Measurements from ENCODE around the gene GAS7. TPM values are rescaled to one million over a fixed set of nuclear protein-coding genes. Genes with fewer than 3 reads are reported as not detected.
"Not testable (repeated sequence)": the region's sequence is repeated elsewhere in the genome, so short reads cannot be mapped to it uniquely, and the experiment has no call there.

Gene GAS7
- total RNA-seq, 1 donor from 2014 or later, result 0.08 TPM

DNA sequence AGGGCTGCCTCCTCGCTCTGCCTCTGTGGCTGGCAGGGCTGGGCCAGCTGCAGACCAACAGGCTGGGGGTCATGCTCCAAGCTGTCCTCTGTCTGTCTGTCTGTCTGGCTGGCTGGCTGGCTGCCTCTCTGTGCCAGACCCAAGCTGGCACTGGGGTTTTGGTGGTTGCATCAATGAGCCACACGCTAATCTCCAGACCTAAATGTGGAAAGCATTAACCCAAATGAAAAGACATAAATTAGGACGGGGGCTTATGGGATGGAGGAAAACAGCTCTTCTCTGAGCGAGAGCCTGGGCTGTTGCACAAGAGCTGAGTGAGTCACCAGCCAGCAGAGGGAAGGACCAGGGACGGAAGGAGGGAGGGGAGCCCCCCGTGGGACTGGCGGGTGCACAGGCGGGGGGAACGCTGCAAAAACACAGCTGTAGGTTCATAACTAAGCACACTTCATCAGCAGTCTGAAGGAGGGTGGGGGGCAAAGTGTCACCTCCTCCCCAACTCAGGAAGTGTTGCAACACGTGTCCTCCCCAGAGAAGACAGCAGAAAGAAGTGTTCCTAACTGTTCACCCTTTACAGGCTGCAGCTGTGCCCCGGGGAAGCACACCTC lies 83.4 kb downstream of the GAS7 start:
- DNase-seq (ENCODE audit: low read depth), result peak; percentile 35

DNA sequence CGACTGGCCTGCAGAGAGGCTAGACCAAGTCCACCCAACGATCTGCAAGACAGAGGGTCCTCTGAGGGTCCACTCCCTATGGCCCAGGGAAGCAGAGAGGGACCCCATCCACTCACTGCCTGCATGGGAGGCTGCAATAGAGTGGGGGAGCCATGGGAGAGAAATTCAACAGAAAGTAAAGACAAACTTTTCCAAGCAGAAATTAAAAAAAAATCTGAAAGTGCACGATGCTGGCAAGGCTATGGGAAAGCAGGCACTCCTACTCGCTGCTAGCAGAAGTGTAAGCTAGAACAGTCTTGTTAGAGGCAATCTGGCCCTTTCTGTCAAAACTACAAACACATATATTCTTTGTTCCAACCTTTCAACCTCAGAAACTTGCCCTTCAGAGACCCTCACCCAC lies 85.4 kb downstream of the GAS7 start:
- no peak for DNase-seq (ENCODE audit: low read depth)

DNA sequence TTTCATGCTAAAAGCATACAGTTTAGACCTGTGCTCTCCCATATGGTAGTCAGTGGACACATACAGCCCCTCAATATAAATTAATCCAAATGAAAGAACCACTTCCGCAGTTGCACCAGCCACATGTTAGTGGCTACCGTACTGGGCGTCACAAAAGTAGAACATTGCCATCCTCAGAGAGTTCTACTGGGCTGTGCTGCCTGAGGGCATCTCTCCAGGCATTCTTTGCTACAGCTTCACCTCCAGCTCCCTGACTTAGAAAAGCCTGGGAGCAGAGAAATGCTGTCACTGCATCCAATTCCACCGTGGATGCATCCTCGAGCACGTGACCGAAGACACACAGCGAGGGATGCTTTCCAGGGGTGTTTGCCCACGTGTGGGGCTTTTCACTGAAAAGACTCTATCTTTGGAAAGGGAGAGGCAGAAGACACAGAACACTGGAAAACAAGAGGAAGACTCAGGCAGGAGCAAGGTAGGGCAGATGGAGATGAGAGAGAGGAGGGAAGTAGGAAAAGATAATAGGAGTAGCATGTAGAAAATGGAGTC lies 86.4 kb downstream of the GAS7 start:
- DNase-seq (ENCODE audit: low read depth), result no peak

DNA sequence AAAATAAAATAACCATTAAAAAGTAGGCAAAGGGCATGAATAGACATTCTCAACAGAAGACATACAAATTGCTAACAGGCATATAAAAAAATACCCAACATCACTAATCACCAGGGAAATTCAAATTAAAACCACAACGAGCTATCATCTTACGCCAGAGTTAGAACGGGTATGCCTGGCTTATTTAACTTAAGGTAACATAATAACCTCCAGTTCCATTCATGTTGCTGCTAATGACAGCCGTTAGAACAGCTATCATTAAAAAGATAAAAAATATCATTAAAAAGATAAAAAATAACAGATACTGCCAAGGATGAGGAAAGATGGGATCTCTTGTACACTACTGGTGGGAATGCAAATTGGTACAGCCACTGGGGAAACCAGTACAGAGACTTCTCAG lies 89.3 kb downstream of the GAS7 start:
- DNase-seq (ENCODE audit: low read depth), result no peak

DNA sequence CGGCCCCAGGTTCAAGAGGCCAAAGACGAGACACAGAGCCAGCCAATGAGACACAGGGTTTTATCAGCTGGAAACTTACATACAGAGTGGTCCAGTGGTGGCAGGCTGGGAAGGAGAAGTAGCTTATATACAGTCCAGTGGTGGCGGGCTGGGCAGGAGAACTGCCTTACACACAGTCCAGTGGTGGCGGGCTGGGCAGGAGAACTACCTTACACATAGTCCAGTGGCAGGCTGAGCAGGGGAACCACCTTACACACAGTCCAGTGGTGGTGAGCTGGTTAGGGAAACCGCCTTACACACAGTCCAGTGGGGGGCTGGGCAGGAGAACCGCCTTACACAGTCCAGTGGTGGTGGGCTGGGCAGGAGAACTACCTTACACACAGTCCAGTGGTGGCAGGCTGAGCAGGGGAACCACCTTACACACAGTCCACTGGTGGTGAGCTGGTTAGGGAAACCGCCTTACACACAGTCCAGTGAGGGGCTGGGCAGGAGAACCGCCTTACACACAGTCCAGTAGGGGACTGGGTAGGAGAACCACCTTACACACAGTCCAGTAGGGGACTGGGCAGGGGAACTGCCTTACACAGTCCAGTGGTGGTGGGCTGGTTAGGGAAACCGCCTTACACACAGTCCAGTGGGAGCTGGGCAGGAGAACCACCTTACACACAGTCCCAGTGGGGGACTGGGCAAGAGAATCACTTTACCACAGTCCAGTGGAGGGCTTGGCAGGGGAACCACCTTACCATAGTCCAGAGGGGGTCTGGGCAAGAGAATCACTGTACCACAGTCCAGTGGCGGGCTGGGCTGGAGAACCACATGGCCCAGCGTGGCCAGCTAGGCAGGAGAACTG lies 90.9 kb downstream of the GAS7 start:
- DNase-seq (ENCODE audit: low read depth), result no peak

DNA sequence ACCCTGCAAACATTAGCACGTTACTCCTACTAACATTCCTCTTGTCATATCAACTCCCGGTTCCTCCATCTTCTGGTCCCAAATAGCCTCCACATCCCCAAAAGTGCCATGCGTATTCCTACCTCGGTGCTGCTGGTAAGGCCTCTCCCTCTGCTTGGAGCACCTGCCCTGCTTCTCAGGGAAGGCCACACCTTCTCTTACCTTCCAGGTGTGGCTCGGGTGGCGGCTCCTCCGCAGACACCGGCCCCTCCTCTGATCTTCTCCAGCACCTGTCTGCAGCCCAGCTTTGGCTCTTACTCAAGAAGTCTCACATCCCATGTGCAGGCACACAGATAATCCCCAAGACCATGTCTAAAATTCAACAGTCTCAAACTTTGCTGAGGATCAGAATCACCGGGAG lies 92.3 kb downstream of the GAS7 start:
- DNase-seq (ENCODE audit: low read depth), result no peak

DNA sequence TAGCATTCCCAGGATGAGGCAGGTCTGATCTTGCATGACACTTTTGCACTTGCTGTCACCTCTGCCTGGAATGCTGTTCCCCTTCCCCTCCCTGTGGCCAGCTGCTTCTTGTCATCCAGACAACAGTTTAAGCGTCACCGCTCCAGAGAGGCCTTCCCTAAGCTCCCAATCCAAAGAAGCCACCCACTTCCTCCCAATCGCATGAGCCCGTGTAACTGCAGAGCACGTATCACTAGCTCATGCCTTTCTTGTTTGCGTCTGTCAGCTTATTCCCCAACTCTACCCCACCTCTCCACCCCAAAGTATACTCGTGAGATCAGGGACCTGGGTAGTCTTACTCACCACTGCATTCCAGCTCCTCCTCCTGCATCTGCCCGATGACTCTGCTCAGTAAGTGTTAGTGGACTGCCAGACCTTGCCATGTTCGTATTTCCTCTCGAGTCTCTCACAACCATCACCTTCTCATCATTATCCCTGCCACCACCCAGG lies 92.8 kb downstream of the GAS7 start:
- no peak for DNase-seq (ENCODE audit: low read depth)

DNA sequence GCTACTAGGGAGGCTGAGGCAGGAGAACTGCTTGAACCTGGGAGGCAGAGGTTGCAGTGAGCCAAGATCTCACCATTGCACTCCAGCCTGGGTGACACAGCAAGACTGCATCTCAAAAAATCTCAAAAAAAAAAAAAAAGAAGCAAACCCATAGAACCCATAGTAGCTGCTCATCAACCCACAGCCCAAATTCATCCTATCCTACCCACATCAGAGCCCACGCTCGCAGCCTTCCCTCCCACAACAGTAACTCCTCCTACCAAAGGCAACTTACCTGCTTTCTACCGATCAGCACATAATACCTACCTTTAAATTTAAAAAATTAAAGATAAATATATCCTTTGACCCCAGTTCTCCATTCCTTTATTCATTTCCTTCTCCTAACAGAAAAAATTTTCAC lies 94.7 kb downstream of the GAS7 start:
- DNase-seq (ENCODE audit: low read depth), result no peak

DNA sequence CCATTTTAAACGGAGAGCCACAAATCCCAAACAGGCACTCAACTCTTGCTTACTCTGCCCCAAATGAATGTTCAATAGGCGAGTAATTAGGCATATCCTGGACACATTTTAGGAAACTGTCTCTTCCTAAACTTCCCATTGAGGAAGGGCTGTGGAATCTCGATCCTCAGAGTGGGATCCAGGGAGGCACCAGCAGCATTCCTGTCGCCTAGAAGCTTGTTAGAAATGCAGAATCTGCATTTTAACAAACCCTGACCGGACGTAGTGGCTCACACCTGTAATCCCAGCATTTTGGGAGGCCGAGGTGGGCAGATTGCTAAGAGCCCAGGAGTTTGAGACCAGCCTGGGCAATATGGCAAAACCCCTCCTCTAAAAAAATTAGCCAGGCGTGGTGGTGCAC lies 95.6 kb downstream of the GAS7 start:
- no peak for DNase-seq (ENCODE audit: low read depth)

DNA sequence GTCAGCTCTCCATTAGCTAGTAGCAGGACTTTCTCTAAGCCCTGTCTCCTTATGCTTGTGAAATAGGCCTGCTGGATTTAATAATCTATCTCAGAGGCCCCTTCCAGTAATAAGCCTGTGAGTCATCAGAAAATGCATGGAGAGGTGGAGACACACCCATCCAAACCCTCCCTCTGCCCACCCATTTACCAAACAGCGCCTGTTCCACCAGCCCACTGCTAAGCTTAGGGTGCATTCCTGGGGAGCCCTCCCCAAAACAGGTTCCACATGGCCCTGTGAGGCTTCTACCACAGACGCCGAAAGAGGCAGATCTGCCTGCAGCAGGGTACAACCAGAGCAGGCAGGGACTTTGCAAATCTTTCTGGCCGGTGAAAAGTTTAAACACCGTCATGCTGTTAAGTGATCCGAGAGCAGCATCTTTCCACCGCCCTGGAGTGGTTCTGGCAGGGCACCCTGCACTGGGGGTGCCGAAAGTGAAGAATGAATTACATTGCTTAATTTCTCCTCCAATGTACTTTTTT lies 99.3 kb downstream of the GAS7 start:
- no peak for DNase-seq (ENCODE audit: low read depth)

DNA sequence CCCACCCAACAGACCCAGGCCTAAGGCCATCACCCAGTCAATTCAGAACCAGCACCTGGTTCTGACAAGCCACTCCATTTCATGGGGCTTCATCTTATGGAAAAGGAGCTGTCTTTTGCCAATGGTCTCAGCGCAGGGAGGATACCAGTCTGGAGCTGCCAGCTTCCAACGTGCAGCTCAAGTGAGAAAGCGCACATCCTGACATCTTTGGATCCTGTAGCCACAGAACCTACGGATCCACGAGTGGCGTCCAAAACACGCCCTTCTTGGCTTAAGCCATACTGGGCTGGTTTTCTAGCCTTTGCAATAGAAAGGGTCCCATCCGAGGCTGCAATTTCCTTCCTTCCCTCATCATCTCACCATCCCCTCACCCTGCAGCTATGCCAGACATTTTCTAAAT lies 101.8 kb downstream of the GAS7 start:
- no peak for DNase-seq (ENCODE audit: low read depth)

DNA sequence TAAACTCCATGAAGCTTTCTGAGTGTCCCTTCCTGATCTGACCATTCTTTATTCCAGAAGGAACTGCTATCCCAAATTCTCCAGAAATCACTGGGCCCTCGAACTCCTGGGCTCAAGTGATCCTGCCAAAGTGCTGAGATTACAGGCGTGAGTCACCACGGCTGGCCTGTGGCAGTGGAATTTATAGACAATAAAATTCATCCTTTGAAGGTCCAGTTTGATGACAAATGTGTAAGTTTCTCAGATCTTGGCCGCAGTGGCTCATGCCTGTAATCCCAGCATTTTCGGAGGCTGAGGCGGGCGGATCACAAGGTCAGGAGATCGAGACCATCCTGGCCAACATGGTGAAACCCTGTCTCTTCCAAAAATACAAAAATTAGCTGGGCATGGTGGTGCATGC lies 103.1 kb downstream of the GAS7 start:
- not testable (repeated sequence) for DNase-seq (ENCODE audit: low read depth)

DNA sequence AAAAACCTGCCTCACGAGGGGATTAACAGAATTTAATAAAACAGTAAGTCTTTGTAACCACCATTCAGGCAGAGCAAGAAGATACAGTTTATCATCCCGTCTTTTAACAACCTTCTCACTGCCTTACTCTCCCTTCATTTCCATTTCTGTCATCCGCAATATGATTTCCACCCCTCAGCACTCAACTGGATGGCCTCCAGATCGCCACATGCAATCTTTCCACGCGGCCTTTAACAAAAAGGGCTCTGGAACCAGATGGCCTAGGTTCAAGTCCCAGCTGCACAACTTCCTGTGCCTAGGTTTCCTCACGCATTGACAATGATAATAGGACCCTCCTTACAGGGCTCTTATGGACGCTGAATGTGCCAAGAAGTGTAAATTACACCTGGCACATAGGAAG lies 103.6 kb downstream of the GAS7 start:
- no peak for DNase-seq (ENCODE audit: low read depth)

DNA sequence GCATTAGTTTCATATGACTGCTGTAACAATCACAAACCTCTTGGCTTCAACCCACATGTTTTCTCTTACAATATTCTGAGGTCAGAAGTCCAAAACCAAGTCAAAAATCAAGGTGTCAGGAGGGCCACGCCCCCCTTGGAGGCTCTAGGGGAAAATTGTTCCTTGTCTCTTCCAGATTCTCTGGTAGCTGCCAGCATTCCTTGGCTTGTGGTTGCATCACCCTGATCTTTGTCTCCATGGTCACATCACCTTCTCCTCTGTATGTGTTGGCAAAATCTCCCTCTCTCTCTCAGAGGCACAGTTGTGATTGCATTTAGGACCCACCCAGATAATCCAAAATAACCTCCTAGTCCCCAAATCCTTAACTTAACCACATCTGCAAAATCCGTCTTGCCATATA lies 105.8 kb downstream of the GAS7 start:
- no peak for DNase-seq (ENCODE audit: low read depth)

DNA sequence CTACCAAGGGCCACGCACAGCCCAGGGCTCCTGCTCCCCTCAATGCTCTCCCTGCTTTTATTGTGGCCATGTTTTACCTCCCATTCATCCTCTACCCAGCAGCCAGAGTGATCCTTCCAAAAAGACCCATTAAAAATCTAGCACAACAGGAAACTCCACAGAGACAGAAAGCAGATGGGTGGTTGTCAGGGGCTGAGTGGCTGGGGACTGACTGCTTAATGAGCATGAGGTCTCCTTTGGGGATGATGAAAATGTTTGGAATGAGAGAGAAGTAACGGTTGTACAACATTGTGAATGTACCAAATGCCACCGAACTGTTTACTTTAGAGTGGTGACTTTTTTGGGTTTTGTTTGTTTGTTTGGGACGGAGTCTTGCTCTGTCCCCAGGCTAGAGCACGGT lies 107.4 kb downstream of the GAS7 start:
- DNase-seq (ENCODE audit: low read depth), result no peak

DNA sequence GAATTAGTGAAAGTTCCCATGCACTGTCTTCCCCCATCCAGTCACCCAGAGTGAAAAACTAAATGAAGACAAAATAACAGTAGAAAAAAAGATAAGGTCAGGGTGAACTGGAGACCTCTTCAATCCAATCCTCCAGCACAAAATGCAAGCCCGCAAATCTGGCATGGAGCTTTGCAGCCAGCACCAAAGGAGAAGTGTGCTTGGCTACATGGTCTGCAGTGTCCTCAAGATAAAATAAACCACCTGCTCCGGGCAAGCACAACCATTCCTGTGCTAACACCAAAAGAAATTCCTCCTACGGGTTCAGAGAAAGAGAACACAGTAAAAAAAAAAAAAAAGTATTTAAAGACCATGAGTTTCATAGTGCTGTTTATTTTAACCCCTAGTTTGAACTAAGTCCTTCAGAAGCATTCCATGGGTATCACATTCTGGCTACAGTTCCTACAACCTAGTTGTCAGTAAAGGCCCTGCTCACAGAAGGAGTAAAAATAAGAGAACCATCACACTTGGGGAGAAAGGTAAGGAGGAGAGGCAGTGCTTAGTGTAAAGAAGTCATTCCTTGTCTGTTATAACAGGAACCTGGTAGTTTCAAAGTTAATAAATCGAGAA lies 109.1 kb downstream of the GAS7 start:
- no peak for DNase-seq (ENCODE audit: low read depth)

DNA sequence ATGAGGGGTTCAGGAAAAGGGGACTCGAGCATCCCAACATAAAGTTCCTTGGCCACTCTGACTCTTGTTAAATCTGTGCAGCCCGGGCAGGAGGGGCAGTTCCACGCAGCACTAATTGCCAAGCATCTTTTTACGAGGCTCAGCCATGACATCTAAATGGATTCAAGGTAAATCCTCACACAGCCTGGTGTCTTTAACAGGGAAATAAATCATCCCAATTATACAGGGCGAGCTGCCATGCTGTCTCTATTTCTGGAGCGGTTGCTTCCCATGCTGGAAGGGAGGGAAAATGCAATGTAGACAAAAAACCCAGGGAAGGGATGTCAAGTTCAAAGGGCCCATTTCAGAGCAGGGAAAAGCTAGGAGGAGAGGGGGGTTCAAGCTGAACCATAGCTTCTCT lies 110.0 kb downstream of the GAS7 start:
- DNase-seq (ENCODE audit: low read depth), result no peak

DNA sequence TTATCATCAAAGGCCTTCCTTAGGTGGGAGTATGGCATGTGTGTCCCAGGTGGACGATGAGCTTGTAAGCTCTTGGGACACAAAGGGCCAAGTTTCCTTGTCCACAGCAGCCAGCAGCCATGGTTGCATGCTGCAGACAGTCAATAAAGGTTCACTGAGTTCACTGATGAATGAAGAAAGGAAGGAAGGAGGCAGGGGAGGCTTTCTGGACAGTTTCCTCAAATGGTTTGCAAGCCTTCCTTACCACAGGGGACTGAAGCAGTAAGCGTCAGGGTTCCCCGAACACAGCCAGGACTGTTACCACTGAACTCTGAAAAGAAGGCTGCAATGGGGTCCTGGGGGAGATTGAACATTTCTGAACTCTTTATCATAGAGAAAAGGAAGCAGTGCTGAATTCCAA lies 111.1 kb downstream of the GAS7 start:
- DNase-seq (ENCODE audit: low read depth), result no peak

DNA sequence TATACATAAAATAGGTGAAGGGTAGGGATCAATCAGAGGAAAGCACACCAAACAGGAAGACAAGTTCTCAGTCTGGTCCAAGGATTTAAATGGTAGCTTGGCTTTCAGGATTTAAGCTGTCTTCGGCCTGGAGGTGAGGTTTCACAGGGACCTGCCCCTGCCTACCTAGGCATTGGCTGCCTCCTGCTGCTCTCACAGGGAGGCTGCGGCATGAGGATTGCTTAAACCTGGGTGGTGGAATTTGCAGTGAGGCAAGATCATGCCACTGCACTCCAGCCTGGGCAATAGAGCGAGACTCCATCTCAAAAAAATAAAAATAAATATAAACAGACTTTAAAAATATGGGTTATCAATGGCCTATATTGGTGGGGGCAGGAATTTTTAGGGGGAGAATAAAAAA lies 114.5 kb downstream of the GAS7 start:
- no peak for DNase-seq (ENCODE audit: low read depth)

DNA sequence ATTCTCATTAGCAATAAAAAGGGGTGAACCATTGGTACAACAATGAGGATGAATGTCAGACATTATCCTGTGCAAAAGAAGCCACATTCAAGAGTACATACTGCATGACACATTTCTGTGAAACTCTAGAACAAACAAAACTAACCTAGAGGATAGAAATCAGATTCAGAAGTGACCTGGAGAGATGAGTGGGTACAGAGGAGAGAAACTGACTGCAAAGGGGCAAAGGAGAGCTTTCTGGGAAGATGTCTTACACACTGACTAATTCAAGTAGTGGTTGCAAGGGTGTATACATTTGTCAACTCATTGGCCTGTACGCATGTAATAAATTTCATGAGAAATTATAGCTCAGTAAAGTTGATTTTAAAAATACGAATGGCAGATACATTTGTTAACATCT lies 115.6 kb downstream of the GAS7 start:
- no peak for DNase-seq (ENCODE audit: low read depth)

DNA sequence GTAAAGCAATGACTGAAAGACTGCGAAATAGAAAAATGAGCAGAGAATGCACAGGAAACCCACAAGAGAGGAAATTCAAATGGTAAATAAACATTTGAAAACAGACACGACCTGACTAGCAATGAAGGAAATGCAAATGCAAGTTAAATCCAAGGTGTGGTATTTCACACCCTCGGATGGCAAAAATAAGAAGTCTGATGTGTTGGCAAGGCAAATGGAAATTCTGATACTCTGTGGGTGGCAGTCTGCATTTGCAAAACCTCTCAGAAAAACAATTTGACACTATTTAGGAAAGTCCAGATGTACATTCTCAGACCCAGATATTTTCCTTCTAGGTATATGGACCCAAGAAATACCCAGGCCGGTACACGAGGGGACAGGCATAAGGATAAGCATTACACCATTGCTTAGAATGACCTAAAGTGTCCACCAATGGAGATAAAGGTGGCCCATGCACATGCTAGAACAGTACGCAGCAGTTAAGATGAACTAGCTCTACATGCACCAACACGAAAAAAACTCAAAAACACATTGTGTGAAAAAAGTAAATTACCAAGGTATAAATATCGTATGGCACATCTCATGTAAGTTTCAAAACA lies 116.7 kb downstream of the GAS7 start:
- DNase-seq (ENCODE audit: low read depth), result no peak

Data from myocyte (in vitro differentiated cells).